ENCODE data around the gene DRGX.

Gene DRGX

GRCh38 chr10:49382226-49382625, 13.7 kb downstream of the DRGX start:
- no peak for DNase-seq (ENCODE audit: low spot score)

- DNase-seq (ENCODE audit: low spot score) = no peak
These were observed 14.6 kb downstream of the DRGX start for GRCh38 chr10:49381111-49381900.

- DNase-seq (ENCODE audit: low spot score) = no peak
These were observed 16.1 kb downstream of the DRGX start for GRCh38 chr10:49379596-49380410.

- no peak for DNase-seq (ENCODE audit: low spot score)
These were observed 18.6 kb downstream of the DRGX start for GRCh38 chr10:49377256-49377655.

- no peak for DNase-seq (ENCODE audit: low spot score)
These were observed 20.3 kb downstream of the DRGX start for GRCh38 chr10:49375611-49376010.

- no peak for DNase-seq (ENCODE audit: low spot score)
These were observed 21.1 kb downstream of the DRGX start for GRCh38 chr10:49374740-49375139.

- DNase-seq (ENCODE audit: low spot score) = no peak
These were observed 22.5 kb downstream of the DRGX start for GRCh38 chr10:49373361-49373760.

GRCh38 chr10:49371967-49372366, 23.9 kb downstream of the DRGX start:
- no peak for DNase-seq (ENCODE audit: low spot score)

GRCh38 chr10:49370326-49371100, 25.4 kb downstream of the DRGX start:
- DNase-seq (ENCODE audit: low spot score) = no peak

GRCh38 chr10:49369216-49370162, 26.4 kb downstream of the DRGX start:
- DNase-seq (ENCODE audit: low spot score) = no peak

GRCh38 chr10:49368256-49368655, 27.6 kb downstream of the DRGX start:
- no peak for DNase-seq (ENCODE audit: low spot score)

GRCh38 chr10:49367600-49367999, 28.3 kb downstream of the DRGX start:
- DNase-seq (ENCODE audit: low spot score) = no peak

GRCh38 chr10:49366460-49366859, 29.4 kb downstream of the DRGX start:
- DNase-seq (ENCODE audit: low spot score) = no peak

- no peak for DNase-seq (ENCODE audit: low spot score)
These were observed 30.0 kb downstream of the DRGX start for GRCh38 chr10:49365675-49366415.

GRCh38 chr10:49365275-49365674, 30.6 kb downstream of the DRGX start:
- no peak for DNase-seq (ENCODE audit: low spot score)

GRCh38 chr10:49364747-49365146, 31.1 kb downstream of the DRGX start:
- no peak for DNase-seq (ENCODE audit: low spot score)

GRCh38 chr10:49364051-49364450, 31.8 kb downstream of the DRGX start:
- DNase-seq (ENCODE audit: low spot score) = no peak

- DNase-seq (ENCODE audit: low spot score) = no peak
These were observed 32.4 kb downstream of the DRGX start for GRCh38 chr10:49363309-49364031.

GRCh38 chr10:49362596-49363260, 33.2 kb downstream of the DRGX start:
- no peak for DNase-seq (ENCODE audit: low spot score)

Measured in kidney capillary endothelial cell (primary cell).